ENCODE results near the gene CEBPE.

The CEBPE gene

DNA sequence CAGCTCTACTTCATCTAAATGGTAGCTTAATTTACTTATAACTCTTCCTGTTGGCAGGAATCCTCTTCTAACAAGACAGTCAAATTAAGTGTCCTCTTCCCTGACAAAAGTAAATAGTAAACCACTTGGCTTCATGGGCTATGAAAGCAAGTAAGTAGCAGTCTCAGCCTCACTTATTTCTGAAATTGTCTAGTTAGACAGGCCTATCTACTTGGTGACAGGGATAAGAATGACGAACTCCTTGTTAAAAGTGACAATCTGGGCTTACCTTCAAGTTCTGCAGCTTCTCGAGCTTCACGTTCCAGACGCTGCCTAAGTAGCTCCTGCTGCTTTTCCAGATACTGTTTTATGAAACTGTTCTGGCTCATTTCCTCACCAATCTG lies 28.8 kb downstream of the CEBPE start:
- Mint-ChIP-seq H3K27ac (no peak overlapping the region), H3K36me3 (peaks cover 51% of the 10 kb centered on the region), H3K4me1 (peaks cover 36% of the 10 kb centered on the region), H3K4me3 (no peak overlapping the region), H3K27me3 (no peaks in the 10 kb centered on the region), H3K9me3 (no peaks in the 10 kb centered on the region)
- no peak for ATAC-seq

GRCh38 chr14:23089498-23090253 lies 29.4 kb downstream of the CEBPE start:
- no peak overlapping the region for H3K4me3 Mint-ChIP-seq
- H3K36me3 Mint-ChIP-seq: peaks cover 56% of the 10 kb centered on the region
- peaks cover 36% of the 10 kb centered on the region for H3K4me1 Mint-ChIP-seq
- H3K27ac Mint-ChIP-seq: no peak overlapping the region
- no peaks in the 10 kb centered on the region for H3K27me3 Mint-ChIP-seq
- H3K9me3 Mint-ChIP-seq: no peaks in the 10 kb centered on the region
- ATAC-seq: no peak

GRCh38 chr14:23086565-23086964 lies 32.5 kb downstream of the CEBPE start:
- H3K27me3 Mint-ChIP-seq: no peaks in the 10 kb centered on the region
- H3K4me1 Mint-ChIP-seq: peaks cover 23% of the 10 kb centered on the region
- no peak overlapping the region for H3K27ac Mint-ChIP-seq
- no peak overlapping the region for H3K4me3 Mint-ChIP-seq
- no peaks in the 10 kb centered on the region for H3K9me3 Mint-ChIP-seq
- no peak for ATAC-seq
- H3K36me3 Mint-ChIP-seq: peaks cover 54% of the 10 kb centered on the region

DNA sequence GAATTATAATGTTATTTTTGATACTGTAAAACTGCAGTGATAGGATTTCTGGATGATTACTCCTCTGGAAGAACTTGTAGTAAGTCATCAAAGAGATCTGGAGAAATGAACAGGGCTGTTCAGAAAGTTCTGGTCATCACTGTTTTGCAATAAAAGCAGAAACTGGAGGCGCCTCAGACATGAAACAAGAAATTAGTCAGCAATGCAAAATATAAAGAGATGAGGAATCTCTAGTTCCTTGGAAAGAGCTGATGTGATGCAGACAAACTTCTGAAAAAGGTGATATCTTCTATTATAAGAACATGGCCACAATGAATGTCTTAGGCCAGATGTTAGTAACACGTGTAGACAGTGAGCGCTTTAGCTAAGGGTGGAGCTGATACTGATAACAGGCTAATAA lies 33.6 kb downstream of the CEBPE start:
- Mint-ChIP-seq H3K27ac (peak overlapping the region; percentile 48), H3K27me3 (no peaks in the 10 kb centered on the region), H3K4me3 (no peak overlapping the region), H3K36me3 (peaks cover 62% of the 10 kb centered on the region), H3K9me3 (no peaks in the 10 kb centered on the region), H3K4me1 (peaks cover 23% of the 10 kb centered on the region)
- ATAC-seq: no peak

DNA sequence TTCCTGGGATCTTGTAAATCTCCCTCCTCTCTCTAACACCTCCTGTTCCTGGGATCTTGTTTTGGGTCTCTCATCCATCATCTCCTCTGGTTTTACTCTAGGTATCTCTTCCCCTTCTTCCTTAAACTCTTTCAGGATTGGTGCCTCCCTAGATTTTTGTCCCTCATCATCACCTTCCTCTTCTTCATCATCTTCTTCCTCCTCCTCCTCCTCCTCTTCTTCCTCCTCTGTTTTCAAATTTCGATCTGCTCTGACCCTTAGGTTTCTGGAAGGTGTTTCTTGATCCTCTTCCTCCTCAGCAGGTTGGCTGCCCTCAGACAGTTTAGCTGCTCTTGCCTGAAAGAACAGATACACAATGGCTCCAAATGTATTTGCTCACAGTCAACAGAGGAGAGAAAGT lies 38.6 kb downstream of the CEBPE start:
- H3K4me3 Mint-ChIP-seq: no peak overlapping the region
- peaks cover 39% of the 10 kb centered on the region for H3K36me3 Mint-ChIP-seq
- no peak for ATAC-seq
- H3K9me3 Mint-ChIP-seq: no peaks in the 10 kb centered on the region
- H3K27me3 Mint-ChIP-seq: no peaks in the 10 kb centered on the region
- H3K27ac Mint-ChIP-seq: peak overlapping the region; percentile 4
- H3K4me1 Mint-ChIP-seq: peaks cover 10% of the 10 kb centered on the region

DNA sequence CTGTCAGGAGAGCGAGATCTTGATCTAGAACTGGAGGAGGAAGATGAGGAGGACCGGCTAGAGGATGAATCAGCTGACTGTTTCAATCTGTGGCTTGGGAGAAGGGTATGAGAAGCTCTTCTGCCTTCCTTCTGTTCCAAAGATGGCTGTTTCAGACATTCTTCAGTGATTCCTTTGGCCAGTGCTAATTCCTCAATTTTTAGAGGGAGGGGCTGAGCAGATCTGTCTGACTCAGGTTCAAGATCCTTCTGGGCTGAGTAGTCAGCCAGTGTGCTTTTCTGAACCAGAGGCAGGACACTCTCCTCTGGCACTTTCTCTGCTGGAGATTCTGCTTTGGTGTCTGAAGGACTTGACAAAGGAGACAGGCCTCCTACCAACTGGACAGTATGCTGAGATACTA lies 39.3 kb downstream of the CEBPE start:
- Mint-ChIP-seq H3K9me3 (no peaks in the 10 kb centered on the region), H3K27ac (peak overlapping the region; percentile 4), H3K4me3 (no peak overlapping the region), H3K36me3 (peaks cover 37% of the 10 kb centered on the region), H3K4me1 (peaks cover 7% of the 10 kb centered on the region), H3K27me3 (no peaks in the 10 kb centered on the region)
- ATAC-seq: no peak

GRCh38 chr14:23078692-23079116 lies 40.4 kb downstream of the CEBPE start:
- no peaks in the 10 kb centered on the region for H3K9me3 Mint-ChIP-seq
- H3K4me1 Mint-ChIP-seq: peaks cover 7% of the 10 kb centered on the region
- H3K27me3 Mint-ChIP-seq: no peaks in the 10 kb centered on the region
- no peak overlapping the region for H3K4me3 Mint-ChIP-seq
- H3K36me3 Mint-ChIP-seq: peaks cover 35% of the 10 kb centered on the region
- peak; percentile 65 for ATAC-seq
- peak overlapping the region; percentile 4 for H3K27ac Mint-ChIP-seq

DNA sequence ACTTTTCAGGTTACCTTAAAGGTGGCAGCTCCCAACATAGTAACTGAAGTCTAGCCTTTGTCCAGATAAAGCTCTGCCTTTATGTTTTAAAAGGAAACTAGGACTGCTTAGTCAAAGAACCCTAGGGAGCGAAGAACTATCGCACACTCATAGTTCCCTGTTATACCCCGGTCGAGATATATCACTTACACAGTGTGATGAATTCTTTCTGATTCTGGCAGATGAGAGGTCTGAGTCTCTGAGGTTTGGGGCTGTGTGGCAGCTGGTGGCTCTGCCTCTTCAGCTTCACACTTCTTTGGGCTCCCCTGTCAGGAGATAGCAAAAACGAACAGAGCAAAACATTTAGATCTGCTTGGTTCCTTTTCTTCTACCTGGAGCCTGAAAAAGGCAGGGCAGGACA lies 41.1 kb downstream of the CEBPE start:
- no peak overlapping the region for H3K27ac Mint-ChIP-seq
- no peaks in the 10 kb centered on the region for H3K9me3 Mint-ChIP-seq
- H3K36me3 Mint-ChIP-seq: peaks cover 35% of the 10 kb centered on the region
- no peak overlapping the region for H3K4me3 Mint-ChIP-seq
- peaks cover 7% of the 10 kb centered on the region for H3K4me1 Mint-ChIP-seq
- no peaks in the 10 kb centered on the region for H3K27me3 Mint-ChIP-seq
- ATAC-seq: no peak

DNA sequence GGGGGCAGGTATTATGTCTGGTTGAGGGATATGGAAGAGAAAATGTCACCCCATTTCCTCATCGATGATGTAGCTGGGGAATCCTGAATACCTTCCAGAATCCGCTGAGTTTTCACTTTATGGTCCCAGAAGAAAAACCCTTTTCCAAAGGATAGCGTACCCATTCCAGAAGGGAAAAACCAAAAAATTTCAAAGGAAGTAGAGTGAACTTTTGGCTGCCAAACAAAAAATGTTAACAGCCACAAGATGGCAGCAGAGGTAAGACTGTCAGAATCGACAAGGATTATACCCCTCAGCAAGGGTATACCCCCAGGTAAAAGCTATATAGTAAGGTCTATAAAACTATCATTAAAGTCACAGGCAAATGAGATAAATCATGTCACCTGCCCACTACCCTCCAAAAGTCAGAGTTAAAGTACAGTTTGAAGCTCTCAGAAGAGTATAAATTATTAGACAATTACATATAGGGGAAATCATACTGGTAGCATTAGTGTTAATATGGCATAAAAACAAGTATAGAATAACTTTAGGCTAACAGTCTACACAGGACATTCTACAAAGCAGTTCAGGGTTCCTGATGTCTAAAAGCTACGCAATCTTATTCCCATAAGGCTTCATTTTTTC lies 42.2 kb downstream of the CEBPE start:
- Mint-ChIP-seq H3K36me3 (peaks cover 40% of the 10 kb centered on the region), H3K27ac (no peak overlapping the region), H3K9me3 (no peaks in the 10 kb centered on the region), H3K4me1 (peaks cover 13% of the 10 kb centered on the region), H3K27me3 (no peaks in the 10 kb centered on the region), H3K4me3 (no peak overlapping the region)
- no peak for ATAC-seq

- Mint-ChIP-seq H3K4me3 (no peak overlapping the region), H3K27me3 (no peaks in the 10 kb centered on the region), H3K9me3 (no peaks in the 10 kb centered on the region), H3K4me1 (peaks cover 32% of the 10 kb centered on the region), H3K36me3 (peaks cover 28% of the 10 kb centered on the region), H3K27ac (no peak overlapping the region)
- no peak for ATAC-seq
These were observed 44.1 kb downstream of the CEBPE start for GRCh38 chr14:23074906-23075305.

- Mint-ChIP-seq H3K4me1 (peaks cover 40% of the 10 kb centered on the region), H3K4me3 (peak overlapping the region; percentile 87), H3K27me3 (no peaks in the 10 kb centered on the region), H3K27ac (peak overlapping the region; percentile 83), H3K9me3 (no peaks in the 10 kb centered on the region), H3K36me3 (peaks cover 27% of the 10 kb centered on the region)
- ATAC-seq: no peak
These were observed 47.0 kb downstream of the CEBPE start for GRCh38 chr14:23071921-23072539.

DNA sequence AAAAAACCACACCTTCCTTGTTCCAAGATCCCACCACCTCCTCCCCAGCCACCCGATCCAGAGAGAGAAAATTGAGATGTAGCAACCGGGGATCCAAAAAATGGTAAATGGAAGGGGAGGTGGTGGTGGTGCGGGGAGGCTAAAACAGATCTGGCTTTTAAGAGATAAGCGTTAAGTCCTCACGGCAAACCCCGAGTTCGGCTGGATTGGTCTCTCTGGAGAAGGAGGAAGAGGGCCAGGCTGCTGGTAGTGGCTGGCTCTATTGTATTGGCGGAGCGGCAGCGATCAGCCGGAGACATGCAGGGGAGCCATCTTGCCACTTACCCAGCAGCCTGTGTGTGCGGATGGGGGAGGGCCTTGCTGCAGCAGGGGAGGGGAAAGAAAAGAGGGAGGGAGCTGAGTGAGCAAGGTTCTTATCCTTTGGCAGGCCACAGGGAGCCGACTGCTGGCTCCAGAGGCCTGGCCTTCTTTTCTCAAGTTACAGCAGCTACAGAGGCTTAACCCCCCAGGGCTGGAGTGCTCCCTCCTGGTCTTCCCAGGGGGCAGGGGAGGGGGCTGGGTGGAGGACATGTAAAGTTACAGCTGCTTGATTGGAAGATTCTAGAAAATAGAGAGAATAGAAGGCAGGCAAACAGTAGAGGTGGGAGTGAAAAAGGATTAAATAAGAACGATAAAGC lies 47.7 kb downstream of the CEBPE start:
- Mint-ChIP-seq H3K4me3 (peak overlapping the region; percentile 87), H3K4me1 (peaks cover 40% of the 10 kb centered on the region), H3K9me3 (no peaks in the 10 kb centered on the region), H3K36me3 (peaks cover 33% of the 10 kb centered on the region), H3K27me3 (no peaks in the 10 kb centered on the region), H3K27ac (peak overlapping the region; percentile 83)
- ATAC-seq: peak; percentile 92

GRCh38 chr14:23070262-23071129 lies 48.6 kb downstream of the CEBPE start:
- H3K27me3 Mint-ChIP-seq: no peaks in the 10 kb centered on the region
- H3K4me1 Mint-ChIP-seq: peaks cover 40% of the 10 kb centered on the region
- H3K9me3 Mint-ChIP-seq: no peaks in the 10 kb centered on the region
- H3K4me3 Mint-ChIP-seq: peak overlapping the region; percentile 87
- H3K36me3 Mint-ChIP-seq: peaks cover 39% of the 10 kb centered on the region
- ATAC-seq: no peak
- H3K27ac Mint-ChIP-seq: peak overlapping the region; percentile 83

GRCh38 chr14:23069413-23069806 lies 49.6 kb downstream of the CEBPE start:
- H3K4me3 Mint-ChIP-seq: no peak overlapping the region

More at GRCh38 chr14:23069413-23069806, 49.6 kb downstream of the CEBPE start:
- H3K27ac Mint-ChIP-seq: peak overlapping the region; percentile 50
- no peak for ATAC-seq
- H3K36me3 Mint-ChIP-seq: peaks cover 45% of the 10 kb centered on the region
- no peaks in the 10 kb centered on the region for H3K27me3 Mint-ChIP-seq
- H3K9me3 Mint-ChIP-seq: no peaks in the 10 kb centered on the region
- H3K4me1 Mint-ChIP-seq: peaks cover 40% of the 10 kb centered on the region
